ENCODE data around the gene DUSP22. TPM values are rescaled to one million over a fixed set of nuclear protein-coding genes. Genes with fewer than 3 reads are reported as not detected.

The DUSP22 gene
- total RNA-seq, 1 donor from 2014 or later: 40.0 TPM

DNA sequence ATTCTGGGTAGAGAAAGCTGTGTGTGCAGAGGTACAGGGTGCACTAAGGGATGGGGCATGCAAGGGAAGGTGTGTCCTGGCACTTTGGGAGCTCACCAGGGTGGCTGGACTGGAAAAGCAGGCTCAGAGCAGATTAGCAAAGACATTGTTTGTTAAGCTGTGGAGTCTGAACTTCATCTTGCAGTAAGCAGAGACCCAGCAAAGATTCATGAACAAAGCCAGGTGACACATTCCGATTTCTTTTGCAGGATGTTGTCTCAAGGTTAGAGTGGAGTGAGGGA lies 28.8 kb downstream of the DUSP22 start:
- H3K4me2 ChIP-seq: no peak overlapping the region
- no peaks in the 10 kb centered on the region for H3K27me3 ChIP-seq
- no peak overlapping the region for H3K4me3 Mint-ChIP-seq
- H3K36me3 Mint-ChIP-seq: peaks cover 2% of the 10 kb centered on the region
- no peak overlapping the region for H3K27ac Mint-ChIP-seq
- H3K36me3 ChIP-seq: no peaks in the 10 kb centered on the region
- no peaks in the 10 kb centered on the region for H4K20me1 ChIP-seq (ENCODE audit: low read depth)
- H3K9me3 Mint-ChIP-seq: peaks cover 20% of the 10 kb centered on the region
- no peak for DNase-seq (ENCODE audit: low spot score)
- TF ChIP-seq EZH2phosphoT487 (IDR thresholded peaks at IDR 0.05) (no peak), EZH2 (IDR thresholded peaks at IDR 0.05) (no peak)
- TF ChIP-seq, protein P1, sequence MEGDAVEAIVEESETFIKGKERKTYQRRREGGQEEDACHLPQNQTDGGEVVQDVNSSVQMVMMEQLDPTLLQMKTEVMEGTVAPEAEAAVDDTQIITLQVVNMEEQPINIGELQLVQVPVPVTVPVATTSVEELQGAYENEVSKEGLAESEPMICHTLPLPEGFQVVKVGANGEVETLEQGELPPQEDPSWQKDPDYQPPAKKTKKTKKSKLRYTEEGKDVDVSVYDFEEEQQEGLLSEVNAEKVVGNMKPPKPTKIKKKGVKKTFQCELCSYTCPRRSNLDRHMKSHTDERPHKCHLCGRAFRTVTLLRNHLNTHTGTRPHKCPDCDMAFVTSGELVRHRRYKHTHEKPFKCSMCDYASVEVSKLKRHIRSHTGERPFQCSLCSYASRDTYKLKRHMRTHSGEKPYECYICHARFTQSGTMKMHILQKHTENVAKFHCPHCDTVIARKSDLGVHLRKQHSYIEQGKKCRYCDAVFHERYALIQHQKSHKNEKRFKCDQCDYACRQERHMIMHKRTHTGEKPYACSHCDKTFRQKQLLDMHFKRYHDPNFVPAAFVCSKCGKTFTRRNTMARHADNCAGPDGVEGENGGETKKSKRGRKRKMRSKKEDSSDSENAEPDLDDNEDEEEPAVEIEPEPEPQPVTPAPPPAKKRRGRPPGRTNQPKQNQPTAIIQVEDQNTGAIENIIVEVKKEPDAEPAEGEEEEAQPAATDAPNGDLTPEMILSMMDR (IDR thresholded peaks at IDR 0.05): no peak
- H3K27me3 Mint-ChIP-seq (ENCODE audit: insufficient read depth, low read depth): peaks cover 7% of the 10 kb centered on the region
- no peaks in the 10 kb centered on the region for H3F3A ChIP-seq (ENCODE audit: low read depth)
- no peaks in the 10 kb centered on the region for H3K4me1 ChIP-seq
- H3K9ac ChIP-seq: no peak overlapping the region
- no peaks in the 10 kb centered on the region for H3K79me2 ChIP-seq (ENCODE audit: low read depth)
- no peaks in the 10 kb centered on the region for H3K9me3 ChIP-seq (ENCODE audit: low read depth)
- H2AFZ ChIP-seq (replicated peaks): no peak overlapping the region
- no peak overlapping the region for H3K4me3 ChIP-seq
- H3K27ac ChIP-seq: no peak overlapping the region
- peaks cover 2% of the 10 kb centered on the region for H3K4me1 Mint-ChIP-seq

DNA sequence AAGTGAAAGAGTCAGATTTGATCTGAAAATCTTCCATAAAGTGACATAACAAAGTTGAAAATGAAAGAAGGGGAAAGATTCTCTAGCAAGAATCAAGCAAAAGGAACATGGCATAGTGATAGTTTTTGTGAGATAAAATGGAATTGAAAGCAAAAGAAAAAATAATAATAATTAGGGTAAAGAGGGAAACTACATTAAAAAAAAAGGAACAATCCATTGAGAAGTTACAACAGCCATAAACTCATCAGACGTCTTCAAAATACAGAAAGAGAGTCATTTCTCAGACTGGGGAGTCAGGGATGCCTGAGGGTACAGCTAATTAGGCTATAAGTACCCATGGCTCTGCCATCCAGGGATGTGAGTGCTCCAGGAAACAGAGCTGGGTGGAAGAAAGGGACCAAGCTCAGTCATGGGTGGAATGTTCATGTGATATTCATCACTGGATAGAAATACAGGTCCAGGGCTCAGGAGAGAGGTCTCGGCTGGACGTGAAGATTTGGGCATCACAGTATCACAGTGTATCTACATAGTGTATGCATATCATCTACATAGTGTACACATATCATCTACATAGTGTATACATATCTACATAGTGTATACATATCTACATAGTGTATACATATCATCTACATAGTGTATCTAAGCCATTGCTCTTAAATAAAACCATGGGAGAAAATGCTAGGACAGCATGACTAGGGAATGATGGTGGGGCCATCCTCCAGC lies 29.4 kb downstream of the DUSP22 start:
- no peaks in the 10 kb centered on the region for H3K27me3 ChIP-seq
- no peak overlapping the region for H3K27ac ChIP-seq
- Mint-ChIP-seq H3K4me1 (peaks cover 2% of the 10 kb centered on the region), H3K27me3 (ENCODE audit: insufficient read depth, low read depth) (peaks cover 7% of the 10 kb centered on the region), H3K9me3 (peaks cover 21% of the 10 kb centered on the region), H3K36me3 (peaks cover 4% of the 10 kb centered on the region), H3K4me3 (no peak overlapping the region), H3K27ac (no peak overlapping the region)
- no peak overlapping the region for H3K4me2 ChIP-seq
- H3K4me3 ChIP-seq: no peak overlapping the region
- TF ChIP-seq EZH2phosphoT487 (IDR thresholded peaks at IDR 0.05) (no peak), EZH2 (IDR thresholded peaks at IDR 0.05) (no peak)
- TF ChIP-seq, protein P1 (IDR thresholded peaks at IDR 0.05): no peak
- no peaks in the 10 kb centered on the region for H3K4me1 ChIP-seq
- no peak for DNase-seq (ENCODE audit: low spot score)
- no peaks in the 10 kb centered on the region for H4K20me1 ChIP-seq (ENCODE audit: low read depth)
- H3K9ac ChIP-seq: no peak overlapping the region
- no peak overlapping the region for H2AFZ ChIP-seq (replicated peaks)
- H3K9me3 ChIP-seq (ENCODE audit: low read depth): no peaks in the 10 kb centered on the region
- no peaks in the 10 kb centered on the region for H3K36me3 ChIP-seq
- no peaks in the 10 kb centered on the region for H3K79me2 ChIP-seq (ENCODE audit: low read depth)
- no peaks in the 10 kb centered on the region for H3F3A ChIP-seq (ENCODE audit: low read depth)

DNA sequence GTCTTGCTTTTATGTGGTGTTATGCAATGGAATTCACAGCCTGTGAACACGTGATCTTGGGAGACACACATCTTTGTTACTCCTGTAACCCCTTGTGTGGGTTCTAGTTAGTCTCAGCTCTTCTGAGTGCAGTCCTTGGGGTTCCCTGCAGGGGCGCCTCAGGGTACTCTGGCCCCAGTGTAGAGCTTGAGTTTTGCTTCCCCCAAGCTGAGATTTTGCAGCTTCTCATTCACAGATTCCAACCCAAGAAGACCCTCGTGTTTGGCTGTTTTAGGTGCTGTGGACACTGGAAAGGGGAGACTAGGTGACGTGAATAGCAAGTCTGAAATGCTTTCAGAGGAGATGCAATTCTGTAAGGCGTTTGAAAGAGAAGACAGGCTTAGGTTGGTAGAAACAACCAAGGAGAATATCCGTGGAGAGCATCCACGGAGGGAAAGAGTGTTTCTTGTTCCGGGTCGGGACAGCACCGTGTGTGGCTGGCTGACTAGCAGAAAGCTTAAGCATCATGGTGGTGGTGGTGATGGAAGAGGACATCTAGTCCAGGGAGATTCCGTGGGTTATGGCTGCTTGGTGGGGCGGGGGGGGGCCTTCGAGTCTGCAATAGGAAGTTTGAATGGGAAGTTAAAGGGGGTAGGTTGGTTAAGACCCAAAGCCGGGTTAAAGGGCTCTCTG lies 30.1 kb downstream of the DUSP22 start:
- no peaks in the 10 kb centered on the region for H4K20me1 ChIP-seq (ENCODE audit: low read depth)

More for the DNA sequence above, 30.1 kb downstream of the DUSP22 start:
- Mint-ChIP-seq H3K4me1 (peaks cover 2% of the 10 kb centered on the region), H3K9me3 (peaks cover 19% of the 10 kb centered on the region), H3K27ac (no peak overlapping the region), H3K27me3 (ENCODE audit: insufficient read depth, low read depth) (peaks cover 7% of the 10 kb centered on the region), H3K36me3 (peaks cover 4% of the 10 kb centered on the region), H3K4me3 (no peak overlapping the region)
- Histone ChIP-seq H3K4me3 (no peak overlapping the region), H3K27me3 (no peaks in the 10 kb centered on the region), H3K79me2 (ENCODE audit: low read depth) (no peaks in the 10 kb centered on the region), H3K36me3 (no peaks in the 10 kb centered on the region), H3K4me2 (no peak overlapping the region), H3F3A (ENCODE audit: low read depth) (no peaks in the 10 kb centered on the region), H3K27ac (no peak overlapping the region), H3K4me1 (no peaks in the 10 kb centered on the region), H3K9ac (no peak overlapping the region), H3K9me3 (ENCODE audit: low read depth) (no peaks in the 10 kb centered on the region), H2AFZ (replicated peaks) (no peak overlapping the region)
- no peak for DNase-seq (ENCODE audit: low spot score)
- no peak for TF ChIP-seq EZH2phosphoT487 (IDR thresholded peaks at IDR 0.05)
- TF ChIP-seq EZH2 (IDR thresholded peaks at IDR 0.05): no peak
- TF ChIP-seq, protein P1 (IDR thresholded peaks at IDR 0.05): no peak
